ENCODE results near the gene SLC12A8. TPM values are rescaled to one million over a fixed set of nuclear protein-coding genes. Genes with fewer than 3 reads are reported as not detected.

SLC12A8 gene
- total RNA-seq, 4 donors from 2014 or later = 0.26 to 4.7 (median 0.58) TPM; not detected in 1

- no peaks in the 10 kb centered on the region for H3K27me3 ChIP-seq
- H3K9me3 ChIP-seq = no peaks in the 10 kb centered on the region
- no peak overlapping the region for H3K4me3 ChIP-seq
- peak overlapping the region; percentile 96 to 99 for H3K27ac ChIP-seq
- H3K36me3 ChIP-seq = no peaks in the 10 kb centered on the region
- H3K4me1 ChIP-seq = peaks cover 4 to 17% of the 10 kb centered on the region in 2 donors
- TF ChIP-seq POLR2A (IDR thresholded peaks at IDR 0.05) (no peak), CTCF (IDR thresholded peaks at IDR 0.05) (no peak)
- DNase-seq = no peak
- intact Hi-C loops (cut with DNase I; ENCODE audit: low total_unique reads) = no loop called here
These were observed 159.2 kb downstream of the SLC12A8 start for GRCh38 chr3:125053304-125053699.

- peak overlapping the region in 1 of 2 donors; percentile 16 for H3K4me3 ChIP-seq
- DNase-seq = no peak
- no peaks in the 10 kb centered on the region for H3K27me3 ChIP-seq
- peak overlapping the region; percentile 96 to 99 for H3K27ac ChIP-seq
- intact Hi-C loops (cut with DNase I; ENCODE audit: low total_unique reads) = no loop called here
- H3K4me1 ChIP-seq = peaks cover 4 to 16% of the 10 kb centered on the region in 2 donors
- no peaks in the 10 kb centered on the region for H3K36me3 ChIP-seq
- H3K9me3 ChIP-seq = no peaks in the 10 kb centered on the region
- TF ChIP-seq CTCF (IDR thresholded peaks at IDR 0.05) (no peak), POLR2A (IDR thresholded peaks at IDR 0.05) (no peak)
These were observed 159.8 kb downstream of the SLC12A8 start for GRCh38 chr3:125052624-125053303.

- peak; percentile 56 to 61 for DNase-seq
- Histone ChIP-seq H3K27me3 (no peaks in the 10 kb centered on the region), H3K27ac (peak overlapping the region; percentile 96 to 99), H3K4me3 (peak overlapping the region in 1 of 2 donors; percentile 16), H3K9me3 (no peaks in the 10 kb centered on the region), H3K4me1 (peaks cover 4 to 11% of the 10 kb centered on the region in 2 donors), H3K36me3 (no peaks in the 10 kb centered on the region)
- intact Hi-C loops (cut with DNase I; ENCODE audit: low total_unique reads) = no loop called here
- TF ChIP-seq POLR2A (IDR thresholded peaks at IDR 0.05) (peak in 1 of 2 donors; percentile 20), CTCF (IDR thresholded peaks at IDR 0.05) (no peak)
These were observed 160.6 kb downstream of the SLC12A8 start for GRCh38 chr3:125051715-125052581.

- no peak for DNase-seq
- Histone ChIP-seq H3K4me3 (no peak overlapping the region), H3K4me1 (peaks cover 4 to 8% of the 10 kb centered on the region in 2 donors), H3K36me3 (no peaks in the 10 kb centered on the region), H3K27ac (peak overlapping the region; percentile 96 to 99), H3K9me3 (no peaks in the 10 kb centered on the region), H3K27me3 (no peaks in the 10 kb centered on the region)
- no peak for TF ChIP-seq CTCF (IDR thresholded peaks at IDR 0.05)
- TF ChIP-seq POLR2A (IDR thresholded peaks at IDR 0.05) = no peak
- intact Hi-C loops (cut with DNase I; ENCODE audit: low total_unique reads) = no loop called here
These were observed 161.3 kb downstream of the SLC12A8 start for GRCh38 chr3:125051205-125051604.
